RWPE1 (cell line): ENCODE data around the gene MT1F.
A peak's percentile ranks its signal among the peaks of the same experiment; 100 is the strongest.

Experiments
- CTCF ChIA-PET: fragments of 350-600 bp; sonication (Branson Sonifier 250); formaldehyde crosslinking; extraction: SDS; loops from one replicate; lab custom pipeline; 2021; lab: Yijun Ruan, JAX
- POLR2A ChIA-PET: fragments of 400-600 bp; formaldehyde crosslinking; extraction: SDS; loops from one replicate; lab custom pipeline; 2020; ENCODE audit warnings: antibody characterized with exemption; ENCODE audit not compliant: low non-redundant PET; lab: Yijun Ruan, JAX
- DNase-seq: peaks from one replicate; pipeline ENCODE4 v3.0.0; 2012; ENCODE audit warnings: low spot score
- H3K27ac ChIP-seq: fragments of 450-650 bp; 2 replicates; pipeline ENCODE4 v1.5.1; 2017
- CTCF ChIP-seq: fragments of 450-650 bp; conservative IDR thresholded peaks from 2 replicates; pipeline ENCODE4 v1.5.1; 2017; ENCODE audit warnings: low read depth, mild to moderate bottlenecking

MT1F gene

GRCh38 chr16:56688762-56689161 is 31.0 kb downstream of the MT1F start:
- DNase-seq = no peak
- no peak for TF ChIP-seq CTCF
- H3K27ac ChIP-seq = peak overlapping the region; percentile 82
- CTCF ChIA-PET = interaction anchor here (0.5 to 1.3 kb wide), 2 partner anchors 13 to 15 kb away, joined by 3 read pairs; no protein-coding TSS in a partner anchor
- POLR2A ChIA-PET = interaction anchor here (0.7 to 1.0 kb wide), 2 partner anchors 63 to 81 kb away, joined by 3 to 5 read pairs; partner anchors contain the start of genes MT1E and MT2A

- ChIA-PET POLR2A (interaction anchor here (0.7 to 1.0 kb wide), 2 partner anchors 63 to 81 kb away, joined by 3 to 5 read pairs; partner anchors contain the start of genes MT1E and MT2A), CTCF (interaction anchor here (0.5 to 1.3 kb wide), 2 partner anchors 13 to 15 kb away, joined by 3 read pairs; no protein-coding TSS in a partner anchor)
- no peak for DNase-seq
- peak overlapping the region; percentile 82 for H3K27ac ChIP-seq
- TF ChIP-seq CTCF = no peak
These were observed 31.4 kb downstream of the MT1F start for GRCh38 chr16:56689171-56689570.

GRCh38 chr16:56690420-56691122 is 32.8 kb downstream of the MT1F start:
- DNase-seq = no peak
- TF ChIP-seq CTCF = no peak
- CTCF ChIA-PET = interaction anchor here (0.6 to 1.1 kb wide), 2 partner anchors 8 to 283 kb away, joined by 3 read pairs; partner anchors contain the start of gene MT1X
- H3K27ac ChIP-seq = peak overlapping the region; percentile 89
- POLR2A ChIA-PET = interaction anchor here (0.9 kb wide), 1 partner anchor 82 kb away, joined by 3 read pairs; the partner anchor contains the start of gene MT2A

GRCh38 chr16:56691885-56692284 is 34.1 kb downstream of the MT1F start:
- TF ChIP-seq CTCF = no peak
- ChIA-PET CTCF (interaction anchor here (1.1 kb wide), 1 partner anchor 9 kb away, joined by 3 read pairs; the partner anchor contains the start of gene MT1X), POLR2A (interaction anchor here (0.9 kb wide), 1 partner anchor 84 kb away, joined by 3 read pairs; the partner anchor contains the start of gene MT2A)
- peak; percentile 96 for DNase-seq
- peak overlapping the region; percentile 89 for H3K27ac ChIP-seq

GRCh38 chr16:56695246-56695645 is 37.5 kb downstream of the MT1F start:
- POLR2A ChIA-PET = no interaction called here
- peak overlapping the region; percentile 18 for H3K27ac ChIP-seq
- no peak for DNase-seq
- no peak for TF ChIP-seq CTCF
- CTCF ChIA-PET = interaction anchor here (0.9 kb wide), 1 partner anchor 182 kb away, joined by 5 read pairs; no protein-coding TSS in a partner anchor

GRCh38 chr16:56697456-56698155 is 39.8 kb downstream of the MT1F start:
- POLR2A ChIA-PET = no interaction called here
- CTCF ChIA-PET = interaction anchor here (0.8 kb wide), 1 partner anchor 15 kb away, joined by 6 read pairs; no protein-coding TSS in a partner anchor
- DNase-seq = no peak
- TF ChIP-seq CTCF = no peak
- no peak overlapping the region for H3K27ac ChIP-seq
